ENCODE data around the gene SDK1. TPM values are rescaled to one million over a fixed set of nuclear protein-coding genes. Genes with fewer than 3 reads are reported as not detected.

The SDK1 gene
- total RNA-seq, 1 donor from 2014 or later, result 1.3 TPM

DNA sequence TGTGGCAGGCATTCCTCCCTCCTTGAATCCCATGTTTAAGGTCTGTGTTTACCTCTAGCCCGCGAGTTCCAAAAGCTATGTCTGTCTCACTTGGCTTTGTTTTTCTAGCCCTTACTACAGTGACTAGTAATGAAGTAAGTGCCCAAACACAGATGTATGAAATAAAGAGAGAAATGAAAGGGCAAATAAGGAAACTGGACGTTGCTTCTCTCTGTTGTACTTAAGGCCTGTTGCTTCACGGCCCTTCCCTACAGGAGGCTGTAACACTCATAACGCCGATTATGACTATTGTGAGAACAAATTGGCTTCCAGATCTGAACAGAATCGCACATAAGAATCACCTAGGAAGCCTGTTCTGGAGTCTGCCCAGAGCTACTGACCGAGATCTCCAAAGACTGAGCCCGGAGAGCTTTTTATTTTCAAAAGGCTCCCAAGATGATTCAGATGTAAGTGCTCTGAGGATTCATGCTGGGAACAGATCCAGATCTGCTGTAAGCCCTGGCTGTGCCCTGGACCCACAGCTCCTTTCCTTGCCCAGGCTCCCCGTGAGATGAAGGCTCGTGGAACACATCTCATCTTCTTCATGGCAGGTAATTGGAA lies 432.6 kb downstream of the SDK1 start:
- no peak for ATAC-seq (ENCODE audit: low read depth)
- CTCF ChIA-PET, result no interaction called here
- H3K9me3 Mint-ChIP-seq, result no peaks in the 10 kb centered on the region
- no peaks in the 10 kb centered on the region for H3K36me3 Mint-ChIP-seq (ENCODE audit: low read depth)
- intact Hi-C loops (cut with micrococcal nuclease), result no loop called here
- H3K27ac Mint-ChIP-seq, result no peak overlapping the region
- POLR2A ChIA-PET, result no interaction called here
- no peak for DNase-seq
- no peak overlapping the region for H3K4me3 Mint-ChIP-seq
- no peaks in the 10 kb centered on the region for H3K4me1 Mint-ChIP-seq
- no peaks in the 10 kb centered on the region for H3K27me3 Mint-ChIP-seq
- TF ChIP-seq, protein P1, sequence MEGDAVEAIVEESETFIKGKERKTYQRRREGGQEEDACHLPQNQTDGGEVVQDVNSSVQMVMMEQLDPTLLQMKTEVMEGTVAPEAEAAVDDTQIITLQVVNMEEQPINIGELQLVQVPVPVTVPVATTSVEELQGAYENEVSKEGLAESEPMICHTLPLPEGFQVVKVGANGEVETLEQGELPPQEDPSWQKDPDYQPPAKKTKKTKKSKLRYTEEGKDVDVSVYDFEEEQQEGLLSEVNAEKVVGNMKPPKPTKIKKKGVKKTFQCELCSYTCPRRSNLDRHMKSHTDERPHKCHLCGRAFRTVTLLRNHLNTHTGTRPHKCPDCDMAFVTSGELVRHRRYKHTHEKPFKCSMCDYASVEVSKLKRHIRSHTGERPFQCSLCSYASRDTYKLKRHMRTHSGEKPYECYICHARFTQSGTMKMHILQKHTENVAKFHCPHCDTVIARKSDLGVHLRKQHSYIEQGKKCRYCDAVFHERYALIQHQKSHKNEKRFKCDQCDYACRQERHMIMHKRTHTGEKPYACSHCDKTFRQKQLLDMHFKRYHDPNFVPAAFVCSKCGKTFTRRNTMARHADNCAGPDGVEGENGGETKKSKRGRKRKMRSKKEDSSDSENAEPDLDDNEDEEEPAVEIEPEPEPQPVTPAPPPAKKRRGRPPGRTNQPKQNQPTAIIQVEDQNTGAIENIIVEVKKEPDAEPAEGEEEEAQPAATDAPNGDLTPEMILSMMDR (IDR thresholded peaks at IDR 0.05), result no peak

DNA sequence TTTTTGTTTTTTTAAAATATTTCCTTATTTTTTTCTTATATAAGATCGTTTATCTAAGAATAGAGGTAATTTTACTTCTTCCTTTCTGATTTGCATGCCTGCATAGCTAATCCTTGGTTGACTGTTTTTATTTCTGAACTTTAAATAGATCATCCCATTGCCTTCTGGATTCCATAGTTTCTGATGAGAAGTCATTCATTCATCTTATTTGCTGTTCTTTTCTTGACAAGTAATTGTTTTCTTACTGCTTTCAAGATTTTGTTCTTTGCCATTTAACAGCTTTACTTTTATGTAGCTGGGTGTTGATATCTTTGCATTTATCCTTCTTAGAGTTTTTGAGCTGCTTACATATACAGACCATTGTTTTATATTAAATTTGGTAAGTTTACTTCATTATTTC lies 437.9 kb downstream of the SDK1 start:
- TF ChIP-seq, protein P1 (IDR thresholded peaks at IDR 0.05), result no peak
- H3K36me3 Mint-ChIP-seq (ENCODE audit: low read depth), result no peaks in the 10 kb centered on the region

DNA sequence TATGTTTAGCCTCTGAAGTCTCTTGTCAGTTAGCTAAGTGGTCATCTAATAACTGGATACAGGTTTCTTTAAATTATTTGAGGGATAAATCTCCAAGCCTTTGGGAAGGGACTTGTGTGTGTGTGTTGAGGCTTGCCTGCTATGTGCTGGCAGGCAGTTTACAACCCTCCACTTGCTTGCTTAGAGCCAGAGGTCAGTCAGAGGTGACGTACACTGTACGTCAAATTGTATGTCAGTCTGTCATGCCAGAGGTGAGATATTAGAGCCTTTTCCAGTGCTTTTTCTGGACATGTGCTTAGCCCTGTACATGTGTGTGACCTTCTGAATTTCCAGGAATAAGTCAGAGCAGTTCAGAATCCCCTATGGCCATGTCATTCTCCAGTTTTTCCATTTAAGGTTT lies 438.9 kb downstream of the SDK1 start:
- no peaks in the 10 kb centered on the region for H3K36me3 Mint-ChIP-seq (ENCODE audit: low read depth)
- ChIA-PET POLR2A (no interaction called here), CTCF (no interaction called here)
- no peaks in the 10 kb centered on the region for H3K27me3 Mint-ChIP-seq
- no peak overlapping the region for H3K4me3 Mint-ChIP-seq
- TF ChIP-seq, protein P1 (IDR thresholded peaks at IDR 0.05), result no peak
- peaks cover 8% of the 10 kb centered on the region for H3K9me3 Mint-ChIP-seq
- H3K4me1 Mint-ChIP-seq, result peaks cover 12% of the 10 kb centered on the region
- DNase-seq, result no peak
- no peak for ATAC-seq (ENCODE audit: low read depth)
- intact Hi-C loops (cut with micrococcal nuclease), result no loop called here
- no peak overlapping the region for H3K27ac Mint-ChIP-seq

More for the DNA sequence above, 437.9 kb downstream of the SDK1 start:
- DNase-seq (no peak), ATAC-seq (ENCODE audit: low read depth) (no peak)
- Mint-ChIP-seq H3K9me3 (peaks cover 6% of the 10 kb centered on the region), H3K27me3 (no peaks in the 10 kb centered on the region), H3K4me1 (peaks cover 12% of the 10 kb centered on the region), H3K27ac (no peak overlapping the region), H3K4me3 (no peak overlapping the region)
- ChIA-PET POLR2A (no interaction called here), CTCF (no interaction called here)
- intact Hi-C loops (cut with micrococcal nuclease), result no loop called here

DNA sequence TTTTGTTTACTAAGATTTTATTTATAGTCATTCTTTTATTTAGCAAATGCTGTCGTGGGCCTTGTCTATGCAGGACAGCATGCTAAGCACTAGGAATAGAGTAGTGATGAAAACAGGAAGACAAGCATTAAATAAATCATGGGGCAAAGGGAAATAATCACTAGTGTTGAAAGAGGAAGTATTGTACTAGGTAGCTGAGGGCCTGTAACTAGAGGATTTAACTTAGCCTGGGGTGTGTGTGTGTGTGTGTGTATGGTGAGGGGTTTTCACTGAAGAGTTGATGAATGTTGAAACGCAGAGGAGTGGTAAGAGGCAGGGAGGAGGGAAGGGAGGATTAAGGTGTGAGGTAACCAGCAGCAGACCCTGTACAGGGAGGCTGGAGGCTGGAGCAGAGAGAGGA lies 446.4 kb downstream of the SDK1 start:
- Mint-ChIP-seq H3K27me3 (no peaks in the 10 kb centered on the region), H3K36me3 (ENCODE audit: low read depth) (no peaks in the 10 kb centered on the region), H3K4me1 (peaks cover 13% of the 10 kb centered on the region), H3K27ac (peak overlapping the region; percentile 65), H3K9me3 (peaks cover 3% of the 10 kb centered on the region), H3K4me3 (no peak overlapping the region)
- ATAC-seq (ENCODE audit: low read depth) (peak; percentile 47), DNase-seq (no peak)
- POLR2A ChIA-PET, result no interaction called here
- CTCF ChIA-PET, result no interaction called here
- intact Hi-C loops (cut with micrococcal nuclease), result loop anchor here (1.0 kb wide), 1 partner anchor 150 kb away; no protein-coding TSS in a partner anchor
- TF ChIP-seq, protein P1 (IDR thresholded peaks at IDR 0.05), result no peak

GRCh38 chr7:3748389-3748788 lies 447.3 kb downstream of the SDK1 start:
- no peak for ATAC-seq (ENCODE audit: low read depth)
- DNase-seq, result no peak
- TF ChIP-seq, protein P1 (IDR thresholded peaks at IDR 0.05), result no peak
- POLR2A ChIA-PET, result no interaction called here
- H3K27me3 Mint-ChIP-seq, result no peaks in the 10 kb centered on the region
- no peak overlapping the region for H3K4me3 Mint-ChIP-seq
- CTCF ChIA-PET, result no interaction called here
- intact Hi-C loops (cut with micrococcal nuclease), result no loop called here
- peaks cover 13% of the 10 kb centered on the region for H3K4me1 Mint-ChIP-seq
- H3K9me3 Mint-ChIP-seq, result peaks cover 3% of the 10 kb centered on the region
- no peak overlapping the region for H3K27ac Mint-ChIP-seq
- H3K36me3 Mint-ChIP-seq (ENCODE audit: low read depth), result no peaks in the 10 kb centered on the region

Measured in activated B cell treated with CpG ODN at 0.5 μM for 24 hours (primary cell).